Daoy (cell line): Measurements from ENCODE around the gene B3GAT1. TPM values are rescaled to one million over a fixed set of nuclear protein-coding genes. Genes with fewer than 3 reads are reported as not detected.

Experiments used
- DNase-seq: peaks from one replicate; pipeline ENCODE4 v3.0.0-alpha.2; 2015; ENCODE audit warnings: low read depth
- total RNA-seq: library from RNA; depleted of rRNA; stranded (reverse); fragments of >200 nt; shearing (Covaris generic); gene quantifications from 2 replicates; pipeline ENCODE4 v1.2.3, GENCODE V29; 2014

Gene B3GAT1
- total RNA-seq, 1 experiment from 2014 or later, result 0.29 TPM

- DNase-seq, result no peak
These were observed 39.1 kb downstream of the B3GAT1 start for GRCh38 chr11:134372961-134373360.

- no peak for DNase-seq
These were observed 39.5 kb downstream of the B3GAT1 start for GRCh38 chr11:134372536-134372935.

DNA sequence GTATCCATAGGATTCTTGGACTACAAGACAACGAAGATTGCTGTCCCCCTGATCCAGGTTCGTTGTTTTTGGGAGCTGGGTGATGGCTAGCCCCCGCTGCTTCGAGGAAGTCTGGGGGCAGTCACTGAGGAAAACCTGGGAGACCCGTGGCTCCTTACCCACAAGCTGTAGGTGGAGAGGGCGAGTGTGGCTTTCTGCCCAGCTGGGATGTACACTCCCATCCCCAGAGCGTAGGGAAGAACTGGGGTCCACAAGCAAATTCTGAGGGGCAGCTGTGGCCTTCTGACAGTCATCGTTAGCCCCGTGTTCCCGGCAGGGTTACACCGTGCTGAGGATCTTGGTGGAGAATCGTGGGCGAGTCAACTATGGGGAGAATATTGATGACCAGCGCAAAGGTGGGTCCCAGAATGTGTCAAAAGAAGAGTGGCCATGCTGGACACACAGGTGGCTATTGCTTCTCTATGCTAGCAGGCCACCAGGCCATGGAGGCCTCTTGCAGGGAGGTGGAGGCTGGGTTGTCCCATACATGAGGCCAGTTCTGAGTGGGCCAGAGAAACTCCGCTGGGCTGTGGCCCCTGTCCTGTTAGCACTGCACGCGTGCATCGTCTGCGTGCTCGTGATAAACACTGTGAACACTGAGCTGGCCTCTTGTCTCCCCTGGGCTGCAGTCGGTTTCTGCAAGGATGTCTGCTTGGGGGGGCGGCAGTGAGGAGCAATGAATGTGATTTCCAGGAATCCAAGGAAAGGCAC lies 40.4 kb downstream of the B3GAT1 start:
- no peak for DNase-seq

GRCh38 chr11:134370526-134371435 lies 41.3 kb downstream of the B3GAT1 start:
- DNase-seq, result no peak

DNA sequence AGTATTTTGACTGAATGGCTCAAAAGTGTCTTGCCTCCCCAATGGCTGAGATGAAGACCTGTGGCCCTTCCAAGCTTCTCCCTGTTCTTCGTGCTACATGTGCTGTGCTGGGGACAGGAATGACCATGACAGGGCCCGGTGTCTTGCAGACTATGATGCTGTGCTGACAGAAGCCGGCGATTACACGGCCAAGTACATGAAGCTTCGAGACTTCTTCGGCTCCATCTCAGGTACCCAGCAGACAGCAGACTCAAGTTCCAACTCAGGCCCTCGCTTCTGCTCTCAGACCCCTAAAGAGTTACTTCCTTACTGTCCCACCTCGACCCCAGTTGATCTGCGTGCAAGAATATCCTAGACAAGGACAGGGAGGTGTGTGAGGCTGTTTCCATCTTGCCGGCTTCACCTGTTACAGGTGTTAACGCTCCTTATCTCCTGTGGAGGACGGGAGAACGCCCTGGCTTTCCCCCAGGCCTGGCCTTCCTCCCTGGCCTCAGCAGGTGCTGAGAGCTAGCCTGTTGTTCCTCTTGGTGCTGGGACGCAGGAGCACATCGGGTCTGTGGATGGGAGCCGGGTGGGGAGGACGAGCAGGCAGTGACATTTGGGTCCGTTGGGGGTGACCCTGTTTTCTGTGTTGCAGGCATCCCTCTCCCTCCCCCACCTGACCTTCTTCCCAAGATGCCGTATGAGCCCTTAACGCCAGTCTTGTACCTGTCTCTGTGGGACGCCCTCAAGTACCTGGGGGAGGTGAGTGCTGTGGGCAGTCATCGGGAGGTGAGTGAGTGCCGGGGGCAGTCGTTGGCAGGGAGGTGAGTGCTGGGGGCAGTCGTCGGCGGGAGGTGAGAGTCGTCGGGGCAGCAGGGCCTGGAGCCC lies 42.2 kb downstream of the B3GAT1 start:
- DNase-seq, result no peak

- no peak for DNase-seq
These were observed 44.3 kb downstream of the B3GAT1 start for GRCh38 chr11:134367781-134368180.

DNA sequence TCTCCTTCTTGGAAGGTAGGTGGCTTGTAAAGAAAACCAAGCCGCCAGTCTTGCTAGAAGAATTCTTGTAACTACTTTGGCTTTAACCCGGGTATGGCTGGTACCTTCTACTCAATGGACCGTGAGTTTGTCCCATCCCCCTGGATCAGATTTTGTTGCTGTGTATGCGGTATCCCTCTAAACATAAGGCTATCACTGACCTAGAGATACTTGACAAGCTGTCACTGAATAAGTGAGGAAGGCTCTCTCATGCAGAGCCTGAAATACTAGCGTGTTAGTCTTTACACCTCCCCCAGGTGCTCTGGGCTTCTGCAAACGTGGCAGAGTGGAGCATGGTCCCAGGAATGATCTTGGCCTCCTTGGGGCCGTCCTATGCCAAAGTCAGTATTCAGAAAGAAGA lies 45.8 kb downstream of the B3GAT1 start:
- DNase-seq, result no peak

- no peak for DNase-seq
These were observed 46.8 kb downstream of the B3GAT1 start for GRCh38 chr11:134365011-134365925.

DNA sequence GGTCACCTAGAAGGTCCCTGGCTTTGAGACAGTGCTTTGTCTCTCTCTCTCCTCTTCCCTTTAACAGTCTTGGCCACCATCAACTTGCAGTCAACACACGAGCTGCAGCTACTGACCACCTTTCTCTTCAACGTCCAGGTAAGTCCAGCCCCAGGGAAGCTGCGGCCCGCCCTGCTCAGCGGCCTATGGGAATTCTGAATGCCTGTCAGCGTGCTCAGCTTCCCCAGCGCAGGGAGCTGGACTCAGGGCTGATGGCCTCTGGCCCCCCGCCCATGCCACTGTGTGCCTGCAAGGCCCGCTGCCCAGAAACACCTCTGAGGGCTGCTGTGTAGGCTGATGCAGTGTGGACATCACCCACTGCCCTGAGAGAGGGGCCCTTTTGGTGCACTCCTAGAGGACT lies 47.8 kb downstream of the B3GAT1 start:
- no peak for DNase-seq

- DNase-seq, result no peak
These were observed 48.5 kb downstream of the B3GAT1 start for GRCh38 chr11:134363592-134363991.

GRCh38 chr11:134363161-134363560 lies 48.9 kb downstream of the B3GAT1 start:
- DNase-seq, result no peak

DNA sequence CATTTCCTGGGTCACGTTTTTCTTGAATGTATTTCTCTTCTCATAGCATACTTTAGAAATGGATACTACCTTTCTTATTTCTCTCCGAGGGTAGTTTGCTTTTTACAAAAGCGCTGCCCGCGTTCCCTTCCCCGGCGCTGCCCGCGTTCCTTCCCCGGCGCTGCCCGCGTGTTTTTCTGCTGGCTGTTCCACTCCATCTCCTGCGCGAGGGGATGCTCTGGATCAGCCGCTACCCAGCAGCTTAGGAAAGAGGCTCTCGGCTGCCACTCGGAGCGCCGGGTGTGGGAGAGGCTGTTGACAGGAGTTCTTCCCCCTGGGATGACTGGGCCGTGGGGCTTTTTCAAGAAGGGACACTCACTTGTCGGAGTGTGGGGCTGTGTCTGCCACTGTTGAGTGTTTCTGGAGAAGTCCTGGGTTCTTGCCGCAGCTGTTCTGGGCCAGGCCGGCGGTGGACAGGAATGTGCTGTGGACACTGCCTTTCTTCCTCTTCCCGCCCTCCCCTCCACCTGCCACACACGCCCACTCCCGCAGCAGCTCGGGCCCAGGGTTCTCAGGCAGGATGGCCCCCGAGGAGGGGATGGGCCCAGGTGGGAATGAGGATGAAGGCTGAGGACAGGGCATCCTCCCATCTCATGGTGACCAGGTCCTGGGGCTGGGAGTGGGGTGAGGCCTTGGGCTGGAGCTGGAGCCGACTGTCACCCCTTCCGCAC lies 49.7 kb downstream of the B3GAT1 start:
- no peak for DNase-seq

DNA sequence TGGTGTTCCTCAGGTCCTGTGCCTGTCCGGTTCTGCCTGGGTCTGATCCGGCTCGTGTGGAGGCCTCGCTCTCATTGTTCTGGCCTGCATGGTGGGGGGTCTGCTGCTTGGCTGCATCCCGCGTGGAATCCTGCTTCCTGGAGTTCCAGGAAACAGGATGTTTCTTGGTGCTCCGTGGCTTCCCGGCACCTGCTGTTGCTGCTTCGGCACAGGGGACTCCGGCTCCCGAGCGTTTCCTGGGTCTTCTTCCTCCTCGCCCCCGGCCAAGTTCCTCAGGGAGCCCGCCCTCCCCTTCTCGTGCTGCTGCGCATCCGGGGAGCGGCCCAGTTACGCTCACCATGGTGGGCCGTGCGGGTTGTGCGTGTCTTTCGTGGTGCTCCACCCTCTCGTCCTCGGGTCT lies 50.4 kb downstream of the B3GAT1 start:
- DNase-seq, result no peak

DNA sequence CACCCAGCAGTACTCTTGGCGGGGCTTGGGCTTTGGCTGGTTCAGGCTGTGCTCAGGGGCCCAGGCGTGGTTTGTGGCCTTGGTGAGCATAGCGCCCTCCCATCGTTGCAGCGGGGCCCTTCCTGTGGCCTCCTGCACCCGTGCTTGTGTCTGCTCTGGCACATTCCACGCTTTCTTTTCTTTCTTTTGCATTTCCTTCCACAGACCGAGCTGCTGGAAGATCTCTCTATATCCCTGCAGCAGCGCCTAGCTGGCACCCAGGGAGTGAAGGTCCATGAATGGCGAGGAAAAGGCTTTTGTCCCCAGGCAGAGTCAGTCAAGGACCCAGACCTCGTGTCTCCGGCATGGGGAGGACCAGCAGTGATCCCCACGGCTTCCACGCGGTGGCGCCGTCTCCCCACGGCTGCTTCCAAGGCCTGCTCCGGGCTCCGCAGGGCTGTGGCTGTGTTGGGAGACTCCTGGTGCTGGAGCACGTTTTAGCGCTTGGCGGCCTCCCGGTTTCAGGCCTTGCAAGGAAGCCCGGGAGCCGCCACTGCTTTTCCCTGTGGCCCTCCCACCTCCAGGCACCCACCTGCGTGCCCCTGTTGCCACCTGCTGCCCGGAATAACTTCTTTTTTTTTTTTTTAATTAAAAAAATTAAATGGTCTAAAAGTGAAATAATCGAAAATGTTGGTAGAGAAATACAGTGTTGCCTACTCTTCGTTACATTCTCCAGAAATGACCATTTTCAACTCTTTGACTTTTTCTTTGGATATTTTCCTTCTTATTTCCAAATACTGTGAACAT lies 51.8 kb downstream of the B3GAT1 start:
- DNase-seq, result peak; percentile 89

DNA sequence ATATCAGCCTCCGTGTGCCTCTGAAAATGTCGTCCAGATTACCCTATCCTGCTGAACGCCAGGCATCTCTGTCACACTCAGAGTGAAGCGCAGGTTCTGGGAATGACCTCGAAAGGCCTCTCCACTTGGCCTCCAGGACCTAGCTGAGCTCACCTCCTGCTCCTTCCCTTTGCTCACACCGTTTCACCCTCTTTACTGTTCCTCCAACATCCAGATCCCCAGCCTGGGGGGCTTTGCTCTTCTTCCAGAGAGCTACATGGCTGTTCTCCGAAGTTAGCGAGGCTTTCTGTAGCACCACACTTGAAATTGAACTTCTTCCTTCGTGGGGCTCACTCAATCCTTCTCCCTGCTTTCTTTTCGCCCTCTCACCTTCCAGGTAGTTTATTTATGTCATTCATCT lies 52.4 kb downstream of the B3GAT1 start:
- no peak for DNase-seq

- no peak for DNase-seq
These were observed 53.1 kb downstream of the B3GAT1 start for GRCh38 chr11:134358856-134359490.

- no peak for DNase-seq
These were observed 53.7 kb downstream of the B3GAT1 start for GRCh38 chr11:134358165-134358855.

- no peak for DNase-seq
These were observed 54.5 kb downstream of the B3GAT1 start for GRCh38 chr11:134357545-134357839.
